H1 (cell line): ENCODE results near the gene PCDHGB5. TPM values are rescaled to one million over a fixed set of nuclear protein-coding genes. Genes with fewer than 3 reads are reported as not detected.
"Not testable (repeated sequence)": the region's sequence is repeated elsewhere in the genome, so short reads cannot be mapped to it uniquely, and the experiment has no call there.

ENCODE experiments used
- CTCF ChIA-PET: fragments of 300-600 bp; sonication (Branson Sonifier 250); formaldehyde crosslinking; loops from one replicate; lab custom pipeline; 2021; ENCODE audit not compliant: partially characterized antibody; lab: Charles Lee
- POLR2A ChIA-PET: fragments of 300-600 bp; sonication (Branson Sonifier 250); formaldehyde crosslinking; loops from one replicate; lab custom pipeline; 2021; ENCODE audit warnings: inconsistent platforms; ENCODE audit not compliant: partially characterized antibody; lab: Charles Lee
- DNase-seq, 2 experiments: peaks; one replicate each; pipeline versions ENCODE4 v3.0.0 to v3.0.0-alpha.2; 2010 to 2022; ENCODE audit warnings: low spot score in 2 of 2, low read depth in 1 of 2, mixed read lengths in 1 of 2
- FAIRE-seq: peaks from 2 replicates; lab custom pipeline; 2011; peaks lifted over from hg19 to GRCh38; lab: Jason Lieb, UNC
- H2AFZ ChIP-seq: 2 replicates; pipeline ENCODE4 v1.8.1; 2012; ENCODE audit warnings: low read length, inconsistent platforms
- H2AK5ac ChIP-seq: 2 replicates; pipeline ENCODE4 v1.6.1; 2013; ENCODE audit warnings: low read depth, low read length
- H2BK120ac ChIP-seq: replicated peaks from 2 replicates; pipeline ENCODE3; 2013; ENCODE audit warnings: low read depth, low read length, inconsistent platforms
- H2BK12ac ChIP-seq: 2 replicates; pipeline ENCODE4 v1.6.1; 2013; ENCODE audit warnings: low read depth, low read length
- H2BK15ac ChIP-seq: 2 replicates; pipeline ENCODE4 v1.6.1; 2013; ENCODE audit warnings: low read length
- H2BK20ac ChIP-seq: 2 replicates; pipeline ENCODE4 v1.6.1; 2013; ENCODE audit warnings: low read length
- H2BK5ac ChIP-seq: 2 replicates; pipeline ENCODE4 v1.6.1; 2013; ENCODE audit warnings: low read depth, low read length
- H3K14ac ChIP-seq: 2 replicates; pipeline ENCODE4 v1.6.1; 2013; ENCODE audit warnings: inconsistent platforms; ENCODE audit not compliant: insufficient read length
- H3K18ac ChIP-seq: 2 replicates; pipeline ENCODE4 v1.6.1; 2013; ENCODE audit warnings: low read length; ENCODE audit errors: extremely low read depth
- H3K23ac ChIP-seq: 2 replicates; pipeline ENCODE4 v1.6.1; 2013; ENCODE audit warnings: inconsistent platforms; ENCODE audit not compliant: insufficient read length
- H3K23me2 ChIP-seq: 2 replicates; pipeline ENCODE4 v1.6.1; 2013; ENCODE audit warnings: low read depth, low read length
- H3K27ac ChIP-seq: 2 replicates; pipeline ENCODE4 v1.6.1; 2011; ENCODE audit warnings: low read depth, low read length, inconsistent platforms
- H3K27me3 ChIP-seq, 4 experiments: replicated peaks in 1 of 4; 1 replicate in 1 of 4; 2 replicates in 3 of 4; pipeline versions ENCODE4 v1.6.1 to v1.8.1; 2011 to 2013; ENCODE audit warnings: low read length in 3 of 4, mild to moderate bottlenecking in 3 of 4, inconsistent platforms in 2 of 4, mixed read lengths in 2 of 4, moderate library complexity in 1 of 4; ENCODE audit not compliant: control insufficient read depth in 3 of 4, insufficient read depth in 3 of 4; ENCODE audit errors: extremely low read depth in 1 of 4
- H3K36me3 ChIP-seq, 4 experiments: 2 replicates each; pipeline versions ENCODE4 v1.6.1 to v1.8.1; 2011 to 2013; ENCODE audit warnings: mild to moderate bottlenecking in 4 of 4, low read length in 3 of 4, moderate library complexity in 2 of 4, control low read depth in 1 of 4, inconsistent platforms in 1 of 4; ENCODE audit not compliant: insufficient read depth in 4 of 4, control insufficient read depth in 2 of 4
- H3K4ac ChIP-seq: replicated peaks from 2 replicates; pipeline ENCODE3; 2013; ENCODE audit warnings: low read length, low read depth, mixed read lengths, inconsistent platforms; ENCODE audit not compliant: insufficient read length
- H3K4me1 ChIP-seq, 4 experiments: replicated peaks in 1 of 4; 1 replicate in 1 of 4; 2 replicates in 3 of 4; pipeline versions ENCODE4 v1.6.1 to v1.8.1; 2011 to 2013; ENCODE audit warnings: low read length in 3 of 4, inconsistent platforms in 2 of 4, mixed read lengths in 1 of 4; ENCODE audit not compliant: insufficient read depth in 4 of 4, control insufficient read depth in 3 of 4
- H3K4me2 ChIP-seq, 2 experiments: 2 replicates each; pipeline versions ENCODE4 v1.6.1 to v1.8.1; 2011 to 2013; ENCODE audit warnings: low read depth in 2 of 2, low read length in 2 of 2, control low read depth in 1 of 2, inconsistent platforms in 1 of 2, mild to moderate bottlenecking in 1 of 2; ENCODE audit not compliant: insufficient read depth in 1 of 2
- H3K4me3 ChIP-seq, 4 experiments: fragments of 200-600, 300-600 bp in 1 of 4; sonication (generic), shearing (Covaris generic), sonication (Bioruptor Twin) in 1 of 4; 2 replicates each; pipeline versions ENCODE4 v1.5.1 to v1.8.1; 2011 to 2016; ENCODE audit warnings: low read length in 4 of 4, low read depth in 3 of 4, control low read depth in 2 of 4, inconsistent platforms in 2 of 4, mild to moderate bottlenecking in 2 of 4, mixed read lengths in 1 of 4, moderate library complexity in 1 of 4; ENCODE audit not compliant: insufficient read depth in 2 of 4; ENCODE audit errors: extremely low read depth in 1 of 4
- H3K56ac ChIP-seq: replicated peaks from 2 replicates; pipeline ENCODE3; 2013; ENCODE audit warnings: low read depth, mild to moderate bottlenecking, mixed read lengths, low read length, inconsistent platforms; ENCODE audit not compliant: insufficient read length
- H3K79me1 ChIP-seq: 2 replicates; pipeline ENCODE4 v1.6.1; 2013; ENCODE audit warnings: low read depth, low read length, control low read depth
- H3K79me2 ChIP-seq, 2 experiments: 2 replicates each; pipeline versions ENCODE4 v1.6.1 to v1.8.1; 2012 to 2013; ENCODE audit warnings: low read length in 2 of 2, mild to moderate bottlenecking in 2 of 2, inconsistent platforms in 1 of 2; ENCODE audit not compliant: insufficient read depth in 2 of 2, control insufficient read depth in 1 of 2
- H3K9ac ChIP-seq, 4 experiments: replicated peaks in 1 of 4; 1 replicate in 1 of 4; 2 replicates in 3 of 4; pipeline versions ENCODE4 v1.6.1 to v1.8.1; 2011 to 2013; ENCODE audit warnings: low read depth in 3 of 4, low read length in 3 of 4, control low read depth in 2 of 4, mild to moderate bottlenecking in 2 of 4, moderate library complexity in 2 of 4, inconsistent platforms in 1 of 4; ENCODE audit errors: extremely low read depth in 1 of 4
- H3K9me3 ChIP-seq, 2 experiments: 2 replicates each; pipeline versions ENCODE4 v1.6.1 to v1.8.1; 2012 to 2013; ENCODE audit warnings: mild to moderate bottlenecking in 2 of 2, moderate library complexity in 2 of 2, control low read depth in 1 of 2, inconsistent platforms in 1 of 2, low read depth in 1 of 2, low read length in 1 of 2, mixed read lengths in 1 of 2; ENCODE audit not compliant: insufficient read depth in 2 of 2
- H4K20me1 ChIP-seq, 2 experiments: replicated peaks in 1 of 2; 2 replicates each; pipeline versions ENCODE3 to v1.8.1; 2011 to 2013; ENCODE audit warnings: inconsistent platforms in 2 of 2, low read length in 2 of 2, mild to moderate bottlenecking in 1 of 2; ENCODE audit not compliant: insufficient read depth in 2 of 2, control insufficient read depth in 1 of 2
- H4K5ac ChIP-seq: 2 replicates; pipeline ENCODE4 v1.6.1; 2013; ENCODE audit warnings: low read length, low read depth, mixed read lengths, inconsistent platforms; ENCODE audit not compliant: insufficient read length
- H4K8ac ChIP-seq: 2 replicates; pipeline ENCODE4 v1.8.0; 2013; ENCODE audit warnings: mild to moderate bottlenecking, moderate library complexity, low read length, inconsistent platforms; ENCODE audit not compliant: insufficient read depth; ENCODE audit errors: extremely low read depth
- H4K91ac ChIP-seq: replicated peaks from 2 replicates; pipeline ENCODE3; 2013; ENCODE audit warnings: low read length, mixed read lengths, inconsistent platforms; ENCODE audit not compliant: insufficient read length
- WGBS, 2 experiments: shearing (Covaris generic) in 1 of 2; methylation state at CpG; one replicate each; pipeline versions ENCODE4 v1.1.6 to v1.1.7; 2013 to 2015; ENCODE audit warnings: low lambda C conversion rate in 2 of 2, mixed read lengths in 2 of 2, inconsistent platforms in 1 of 2, low coverage in 1 of 2, missing lambda C conversion rate in 1 of 2; ENCODE audit not compliant: insufficient replicate concordance in 2 of 2, insufficient coverage in 1 of 2, insufficient read length in 1 of 2; ENCODE audit errors: extremely low coverage in 1 of 2, missing lambda C conversion rate in 1 of 2; 5-methylcytosine and 5-hydroxymethylcytosine counted together
- polyA plus RNA-seq, 7 experiments: library from polyadenylated mRNA; depleted of rRNA in 3 of 7; stranded (reverse) in 5 of 7; unstranded in 2 of 7; fragments of >200 nt in 5 of 7; fragments of 200-250 nt in 2 of 7; gene quantifications; 1 replicate in 5 of 7; 2 replicates in 1 of 7; 4 replicates in 1 of 7; pipeline versions ENCODE4 v1.2.1 to v1.2.3, GENCODE V29; 2011 to 2013; ENCODE audit warnings: missing spikeins in 2 of 7, mixed read lengths in 2 of 7
- total RNA-seq: library from RNA; stranded (reverse); fragmentation: NEBNext Ultra II Directional; extraction: Animal tissue kit (Norgen Biotek cat#: 25700); gene quantifications from 2 replicates; pipeline ENCODE4 v1.2.1, GENCODE V29; 2021

PCDHGB5 gene
- total and polyA plus RNA-seq, 2 of the 8 experiments (the other 6 are each of a cell fraction or from before 2014, with no cell fraction given) = 1.1 to 2.6 TPM

GRCh38 chr5:141415275-141415618, 17.5 kb downstream of the PCDHGB5 start:
- H2BK5ac ChIP-seq, H3K23ac ChIP-seq, H3K4me1 ChIP-seq, H3K4me2 ChIP-seq, H4K91ac ChIP-seq, H3K79me2 ChIP-seq, H2AK5ac ChIP-seq, POLR2A ChIA-PET, H3K4ac ChIP-seq, H2BK20ac ChIP-seq, H4K8ac ChIP-seq, H3K4me3 ChIP-seq, H3K14ac ChIP-seq, H2BK15ac ChIP-seq, H3K18ac ChIP-seq, H4K20me1 ChIP-seq, H3K56ac ChIP-seq, H3K27ac ChIP-seq, H4K5ac ChIP-seq, H2BK12ac ChIP-seq, FAIRE-seq, H3K79me1 ChIP-seq, H3K36me3 ChIP-seq, H3K23me2 ChIP-seq, H2AFZ ChIP-seq, H2BK120ac ChIP-seq, H3K9ac ChIP-seq: not testable (repeated sequence)
- peak in 1 of 2 experiments; percentile 45 for DNase-seq
- H3K27me3 ChIP-seq = peaks cover 0 to 12% (median 6%) of the 10 kb centered on the region in 4 experiments; a peak in 4 of 7 replicates
- peaks cover 10 to 17% of the 10 kb centered on the region in 2 experiments for H3K9me3 ChIP-seq
- CTCF ChIA-PET = interaction anchor here (0.7 to 23.3 kb wide), 7 partner anchors 27 to 228 kb away, joined by 3 to 1236 read pairs (median 8); partner anchors contain the start of genes PCDHB9, PCDHGB1, PCDHGB2 and PCDHGB4
- WGBS, 2 experiments = 91% methylated on average over 24 of the region's 24 CpGs; no CpG with 5 or more reads in 1 of the 2 experiments
